A673 (cell line): ENCODE results near the gene USP35. TPM values are rescaled to one million over a fixed set of nuclear protein-coding genes. Genes with fewer than 3 reads are reported as not detected.

Experiments used
- BruUV-seq: library from RNA; stranded (reverse); fragments of 400-500 nt; replicated peaks from 2 replicates; lab custom pipeline; 2021; lab: Mats Ljungman, UMichigan
- CTCF ChIA-PET: fragments of 300-600 bp; sonication (Branson Sonifier 250); formaldehyde crosslinking; loops from one replicate; lab custom pipeline; 2022; ENCODE audit warnings: antibody characterized with exemption; lab: Charles Lee
- POLR2A ChIA-PET: fragments of 300-600 bp; sonication (Branson Sonifier 250); formaldehyde crosslinking; loops from one replicate; lab custom pipeline; 2022; ENCODE audit warnings: antibody characterized with exemption; ENCODE audit not compliant: low non-redundant PET; lab: Charles Lee
- DNase-seq: peaks from one replicate; pipeline ENCODE4 v3.0.0-alpha.2; 2015; ENCODE audit warnings: low spot score
- H3K27ac ChIP-seq: fragments of 200-600 bp; sonication (generic); 2 replicates; pipeline ENCODE4 v1.5.1; 2016; ENCODE audit warnings: mixed run types, low read depth, mild to moderate bottlenecking, mixed read lengths, antibody characterized with exemption, low read length; ENCODE audit not compliant: poor library complexity, severe bottlenecking
- H3K27me3 ChIP-seq: fragments of 200-600 bp; sonication (generic); replicated peaks from 2 replicates; pipeline ENCODE4 v1.6.1; 2017; ENCODE audit warnings: mixed run types, low read depth, mild to moderate bottlenecking, mixed read lengths, antibody characterized with exemption, low read length; ENCODE audit not compliant: insufficient read depth, poor library complexity
- H3K36me3 ChIP-seq: fragments of 200-600 bp; sonication (generic); 2 replicates; pipeline ENCODE4 v1.6.1; 2016; ENCODE audit warnings: mixed run types, mild to moderate bottlenecking, mixed read lengths, antibody characterized with exemption, low read length; ENCODE audit not compliant: insufficient read depth, poor library complexity, severe bottlenecking
- H3K4me1 ChIP-seq: fragments of 200-600 bp; sonication (generic); 2 replicates; pipeline ENCODE4 v1.6.1; 2017; ENCODE audit warnings: mixed run types, mild to moderate bottlenecking, mixed read lengths, antibody characterized with exemption, low read length; ENCODE audit not compliant: insufficient read depth, poor library complexity, severe bottlenecking
- H3K4me3 ChIP-seq: fragments of 200-600 bp; sonication (generic); 2 replicates; pipeline ENCODE4 v1.5.1; 2016; ENCODE audit warnings: low read depth, mixed run types, mild to moderate bottlenecking, mixed read lengths, low read length; ENCODE audit not compliant: poor library complexity, severe bottlenecking
- H3K9me3 ChIP-seq: fragments of 200-600 bp; sonication (generic); 2 replicates; pipeline ENCODE4 v1.6.1; 2016; ENCODE audit warnings: mixed run types, low read depth, mild to moderate bottlenecking, mixed read lengths, antibody characterized with exemption, low read length; ENCODE audit not compliant: poor library complexity, severe bottlenecking
- CTCF ChIP-seq: fragments of 300-800, 200-600 bp; sonication (generic); conservative IDR thresholded peaks from 2 replicates; pipeline ENCODE4 v1.5.1; 2017; ENCODE audit warnings: low read depth, mild to moderate bottlenecking, antibody characterized with exemption, low read length, moderate library complexity, mixed read lengths
- EZH2 ChIP-seq: fragments of 200-600 bp; sonication (generic); IDR thresholded peaks from 2 replicates; pipeline ENCODE4 v1.6.1; 2017; ENCODE audit warnings: borderline replicate concordance, low read depth, mild to moderate bottlenecking, mixed read lengths, antibody characterized with exemption, low read length; ENCODE audit not compliant: poor library complexity, severe bottlenecking
- intact Hi-C: fragments of 100-400 bp; cut with micrococcal nuclease; formaldehyde crosslinking; loops from one replicate; pipeline ENCODE4 v1.10.0; 2022; ENCODE audit not compliant: unreplicated experiment
- total RNA-seq: library from RNA; stranded (reverse); gene quantifications from 2 replicates; pipeline ENCODE4 v1.2.3, GENCODE V29; 2021

The USP35 gene
- total RNA-seq, 1 experiment from 2014 or later, result 4.8 TPM

GRCh38 chr11:78211565-78211964 lies 22.8 kb downstream of the USP35 start:
- POLR2A ChIA-PET, result no interaction called here
- CTCF ChIA-PET, result no interaction called here
- H3K27ac ChIP-seq, result no peak overlapping the region
- H3K4me1 ChIP-seq, result no peaks in the 10 kb centered on the region
- no peak for TF ChIP-seq CTCF
- no peak for TF ChIP-seq EZH2
- no peak overlapping the region for H3K4me3 ChIP-seq
- no TSS peak for BruUV-seq
- intact Hi-C loops, result no loop called here
- no peaks in the 10 kb centered on the region for H3K36me3 ChIP-seq
- H3K27me3 ChIP-seq, result no peaks in the 10 kb centered on the region
- no peak for DNase-seq
- no peaks in the 10 kb centered on the region for H3K9me3 ChIP-seq

- Histone ChIP-seq H3K36me3 (no peaks in the 10 kb centered on the region), H3K27me3 (no peaks in the 10 kb centered on the region)
These were observed 24.1 kb downstream of the USP35 start for GRCh38 chr11:78212586-78213371.

GRCh38 chr11:78213526-78214330 lies 25.0 kb downstream of the USP35 start:
- intact Hi-C loops, result no loop called here
- no peaks in the 10 kb centered on the region for H3K27me3 ChIP-seq
- no peaks in the 10 kb centered on the region for H3K36me3 ChIP-seq
- TF ChIP-seq EZH2, result no peak
- no peak for TF ChIP-seq CTCF
- no TSS peak for BruUV-seq
- H3K4me1 ChIP-seq, result no peaks in the 10 kb centered on the region
- DNase-seq, result no peak
- CTCF ChIA-PET, result interaction anchor here (0.6 kb wide), 1 partner anchor 136 kb away, joined by 6 read pairs; no protein-coding TSS in a partner anchor
- no peak overlapping the region for H3K27ac ChIP-seq
- H3K4me3 ChIP-seq, result no peak overlapping the region
- H3K9me3 ChIP-seq, result no peaks in the 10 kb centered on the region
- POLR2A ChIA-PET, result no interaction called here

More at GRCh38 chr11:78212586-78213371, 24.1 kb downstream of the USP35 start:
- no peaks in the 10 kb centered on the region for H3K9me3 ChIP-seq
- CTCF ChIA-PET, result no interaction called here
- TF ChIP-seq EZH2, result no peak
- H3K27ac ChIP-seq, result no peak overlapping the region
- H3K4me1 ChIP-seq, result no peaks in the 10 kb centered on the region
- intact Hi-C loops, result no loop called here
- no peak for DNase-seq
- BruUV-seq, result no TSS peak
- no peak overlapping the region for H3K4me3 ChIP-seq
- POLR2A ChIA-PET, result no interaction called here
